H9 (cell line): ENCODE results near the gene SCARF1. TPM values are rescaled to one million over a fixed set of nuclear protein-coding genes. Genes with fewer than 3 reads are reported as not detected.

ENCODE experiments used
- DNase-seq: peaks from one replicate; pipeline ENCODE4 v3.0.0-alpha.2; 2017
- H2AFZ ChIP-seq: one replicate; pipeline ENCODE4 v1.6.1; 2013; ENCODE audit warnings: mild to moderate bottlenecking, low read length, control low read depth, moderate library complexity
- H2AK5ac ChIP-seq: 2 replicates; pipeline ENCODE4 v1.6.1; 2013; ENCODE audit warnings: low read length, control low read depth, mixed read lengths; ENCODE audit not compliant: insufficient read length
- H2BK120ac ChIP-seq: one replicate; pipeline ENCODE4 v1.6.1; 2013; ENCODE audit warnings: low read depth, mild to moderate bottlenecking, low read length, control low read depth, inconsistent platforms; ENCODE audit not compliant: poor library complexity, severe bottlenecking
- H2BK12ac ChIP-seq: 2 replicates; pipeline ENCODE4 v1.6.1; 2013; ENCODE audit warnings: low read length, control low read depth, mixed read lengths, low read depth; ENCODE audit not compliant: insufficient read length
- H2BK15ac ChIP-seq: 2 replicates; pipeline ENCODE4 v1.6.1; 2013; ENCODE audit warnings: low read depth, low read length, control low read depth
- H2BK20ac ChIP-seq: one replicate; pipeline ENCODE4 v1.6.1; 2013; ENCODE audit warnings: low read depth, mild to moderate bottlenecking, low read length, control low read depth, inconsistent platforms; ENCODE audit not compliant: poor library complexity, severe bottlenecking
- H2BK5ac ChIP-seq: 2 replicates; pipeline ENCODE4 v1.6.1; 2013; ENCODE audit warnings: low read length, control low read depth, mixed read lengths; ENCODE audit not compliant: insufficient read length
- H3K14ac ChIP-seq: 2 replicates; pipeline ENCODE4 v1.6.1; 2013; ENCODE audit warnings: low read length, control low read depth; ENCODE audit not compliant: insufficient read depth
- H3K18ac ChIP-seq: 2 replicates; pipeline ENCODE4 v1.6.1; 2013; ENCODE audit warnings: low read depth, mild to moderate bottlenecking, mixed read lengths, low read length, control low read depth; ENCODE audit not compliant: insufficient read length
- H3K23ac ChIP-seq: 2 replicates; pipeline ENCODE4 v1.6.1; 2013; ENCODE audit warnings: low read length, control low read depth, mixed read lengths, low read depth; ENCODE audit not compliant: insufficient read length
- H3K23me2 ChIP-seq: 2 replicates; pipeline ENCODE4 v1.6.1; 2013; ENCODE audit warnings: low read depth, mild to moderate bottlenecking, mixed read lengths, low read length, control low read depth; ENCODE audit not compliant: insufficient read length, poor library complexity, severe bottlenecking
- H3K27ac ChIP-seq: 2 replicates; pipeline ENCODE4 v1.5.1; 2013; ENCODE audit warnings: low read length, control low read depth, mixed read lengths, low read depth; ENCODE audit not compliant: insufficient read length
- H3K27me3 ChIP-seq: 2 replicates; pipeline ENCODE4 v1.6.1; 2013; ENCODE audit warnings: low read length, control low read depth, inconsistent platforms; ENCODE audit not compliant: insufficient read depth
- H3K4ac ChIP-seq: 2 replicates; pipeline ENCODE4 v1.6.1; 2013; ENCODE audit warnings: low read depth, mild to moderate bottlenecking, control low read depth, inconsistent platforms, low read length, moderate library complexity
- H3K4me1 ChIP-seq: 2 replicates; pipeline ENCODE4 v1.6.1; 2013; ENCODE audit warnings: low read length, control low read depth, inconsistent platforms; ENCODE audit not compliant: insufficient read depth
- H3K4me2 ChIP-seq: 2 replicates; pipeline ENCODE4 v1.6.1; 2013; ENCODE audit warnings: low read length, control low read depth, mixed read lengths; ENCODE audit not compliant: insufficient read length, insufficient read depth
- H3K56ac ChIP-seq: 2 replicates; pipeline ENCODE4 v1.6.1; 2013; ENCODE audit warnings: low read depth, mild to moderate bottlenecking, mixed read lengths, low read length, control low read depth; ENCODE audit not compliant: insufficient read length
- H3K79me1 ChIP-seq: 2 replicates; pipeline ENCODE4 v1.6.1; 2013; ENCODE audit warnings: low read depth, mild to moderate bottlenecking, moderate library complexity, low read length, control low read depth, inconsistent platforms; ENCODE audit not compliant: insufficient read depth, poor library complexity, severe bottlenecking
- H3K79me2 ChIP-seq: 2 replicates; pipeline ENCODE4 v1.6.1; 2013; ENCODE audit warnings: low read length, control low read depth, inconsistent platforms; ENCODE audit not compliant: insufficient read depth
- H3K9ac ChIP-seq: 2 replicates; pipeline ENCODE4 v1.6.1; 2013; ENCODE audit warnings: low read length, control low read depth, mixed read lengths; ENCODE audit not compliant: insufficient read length; ENCODE audit errors: extremely low read depth
- H3K9me3 ChIP-seq: one replicate; pipeline ENCODE4 v1.6.1; 2013; ENCODE audit warnings: low read depth, low read length, inconsistent platforms; ENCODE audit not compliant: control insufficient read depth
- H3T11ph ChIP-seq: one replicate; pipeline ENCODE4 v1.6.1; 2013; ENCODE audit warnings: mild to moderate bottlenecking, low read length, control low read depth, inconsistent platforms
- H4K20me1 ChIP-seq: one replicate; pipeline ENCODE4 v1.6.1; 2013; ENCODE audit not compliant: control insufficient read depth, insufficient read length, insufficient read depth
- H4K5ac ChIP-seq: 2 replicates; pipeline ENCODE4 v1.6.1; 2013; ENCODE audit warnings: low read depth, mild to moderate bottlenecking, mixed read lengths, low read length, control low read depth; ENCODE audit not compliant: insufficient read length
- H4K8ac ChIP-seq: replicated peaks from 2 replicates; pipeline ENCODE4 v1.6.1; 2013; ENCODE audit warnings: low read length, control low read depth, mixed read lengths, low read depth; ENCODE audit not compliant: insufficient read length
- H4K91ac ChIP-seq: 2 replicates; pipeline ENCODE4 v1.6.1; 2013; ENCODE audit warnings: low read depth, mild to moderate bottlenecking, moderate library complexity, mixed read lengths, low read length, control low read depth; ENCODE audit not compliant: insufficient read length
- H3K27ac Mint-ChIP-seq, 3 experiments: 2 replicates in 2 of 3; 3 replicates in 1 of 3; pipeline ENCODE4 v1.8.0; 2020 to 2021; ENCODE audit warnings: mixed read lengths in 3 of 3, mild to moderate bottlenecking in 1 of 3, moderate library complexity in 1 of 3
- H3K27me3 Mint-ChIP-seq: 2 replicates; pipeline ENCODE4 v1.8.0; 2021; ENCODE audit warnings: low read depth, mild to moderate bottlenecking, moderate library complexity, mixed read lengths
- H3K36me3 Mint-ChIP-seq, 3 experiments: 2 replicates in 2 of 3; 3 replicates in 1 of 3; pipeline ENCODE4 v1.8.0; 2020 to 2021; ENCODE audit warnings: low read depth in 3 of 3, mixed read lengths in 3 of 3; ENCODE audit not compliant: insufficient read depth in 1 of 3
- H3K4me1 Mint-ChIP-seq, 2 experiments: 2 replicates each; pipeline ENCODE4 v1.8.0; 2020; ENCODE audit warnings: mixed read lengths in 2 of 2
- H3K4me3 Mint-ChIP-seq, 2 experiments: 2 replicates in 1 of 2; 3 replicates in 1 of 2; pipeline ENCODE4 v1.8.0; 2020 to 2021; ENCODE audit warnings: mild to moderate bottlenecking in 2 of 2, mixed read lengths in 2 of 2, moderate library complexity in 1 of 2
- H3K9me3 Mint-ChIP-seq, 2 experiments: 2 replicates in 1 of 2; 3 replicates in 1 of 2; pipeline ENCODE4 v1.8.0; 2020; ENCODE audit warnings: mild to moderate bottlenecking in 2 of 2, mixed read lengths in 2 of 2, moderate library complexity in 1 of 2
- WGBS: extraction: QIAGEN DNeasy Blood & Tissue Kit; methylation state at CpG from one replicate; pipeline ENCODE4 v1.1.7; 2013; ENCODE audit warnings: missing lambda C conversion rate, low lambda C conversion rate, mixed read lengths; ENCODE audit not compliant: insufficient read length; ENCODE audit errors: extremely low coverage; 5-methylcytosine and 5-hydroxymethylcytosine counted together
- total RNA-seq: library from RNA; stranded (reverse); gene quantifications from 2 replicates; pipeline ENCODE4 v1.2.1, GENCODE V29; 2021
- TF ChIP-seq, protein P1 (sequence below): fragments of 200-600 bp; sonication (generic); conservative IDR thresholded peaks from 3 replicates; pipeline ENCODE4 v1.8.0; 2021; ENCODE audit warnings: antibody characterized with exemption, mild to moderate bottlenecking

SCARF1 gene
- total RNA-seq, 1 experiment from 2014 or later, result 2.4 TPM

DNA sequence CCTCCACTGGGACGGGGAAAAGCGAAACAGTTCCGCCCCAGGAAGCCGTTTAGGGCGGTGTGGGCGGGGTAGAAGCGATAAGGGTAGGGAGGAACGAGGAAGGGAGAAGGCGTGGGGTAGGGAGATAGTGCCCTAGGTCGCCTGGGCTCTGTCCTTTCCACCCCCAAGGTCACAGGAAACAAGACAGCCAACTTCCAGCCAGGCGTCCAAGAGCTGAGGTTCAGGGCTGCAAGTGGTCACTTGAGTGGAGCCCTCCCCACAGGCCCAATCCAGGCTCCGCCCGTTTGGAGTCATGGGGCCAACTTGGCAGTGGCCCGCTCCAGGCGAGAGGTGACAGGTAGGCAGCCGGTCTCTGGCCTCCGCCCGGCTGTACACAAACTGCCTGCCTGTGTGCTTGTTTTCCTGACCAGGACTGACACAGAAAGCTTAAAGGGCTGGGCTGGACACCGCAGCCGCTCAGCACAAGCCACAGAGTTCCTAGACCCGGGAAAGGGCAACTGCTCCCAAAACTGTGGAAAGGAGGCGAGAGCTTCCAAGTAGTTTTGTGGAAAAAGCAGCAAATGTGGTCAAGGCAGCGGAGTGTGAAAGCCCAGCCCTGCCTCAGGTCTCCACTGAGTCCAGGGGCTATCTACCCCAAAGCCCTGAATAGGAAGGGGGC lies 4.4 kb upstream of the SCARF1 start, which contains the start of gene RILP:
RILP (minus strand) TSS at position 23 of the 658 bp plus-strand sequence. CDS start 62 bp downstream, outside the sequence.
- TF ChIP-seq, protein P1, sequence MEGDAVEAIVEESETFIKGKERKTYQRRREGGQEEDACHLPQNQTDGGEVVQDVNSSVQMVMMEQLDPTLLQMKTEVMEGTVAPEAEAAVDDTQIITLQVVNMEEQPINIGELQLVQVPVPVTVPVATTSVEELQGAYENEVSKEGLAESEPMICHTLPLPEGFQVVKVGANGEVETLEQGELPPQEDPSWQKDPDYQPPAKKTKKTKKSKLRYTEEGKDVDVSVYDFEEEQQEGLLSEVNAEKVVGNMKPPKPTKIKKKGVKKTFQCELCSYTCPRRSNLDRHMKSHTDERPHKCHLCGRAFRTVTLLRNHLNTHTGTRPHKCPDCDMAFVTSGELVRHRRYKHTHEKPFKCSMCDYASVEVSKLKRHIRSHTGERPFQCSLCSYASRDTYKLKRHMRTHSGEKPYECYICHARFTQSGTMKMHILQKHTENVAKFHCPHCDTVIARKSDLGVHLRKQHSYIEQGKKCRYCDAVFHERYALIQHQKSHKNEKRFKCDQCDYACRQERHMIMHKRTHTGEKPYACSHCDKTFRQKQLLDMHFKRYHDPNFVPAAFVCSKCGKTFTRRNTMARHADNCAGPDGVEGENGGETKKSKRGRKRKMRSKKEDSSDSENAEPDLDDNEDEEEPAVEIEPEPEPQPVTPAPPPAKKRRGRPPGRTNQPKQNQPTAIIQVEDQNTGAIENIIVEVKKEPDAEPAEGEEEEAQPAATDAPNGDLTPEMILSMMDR, result no peak
- no peak within 1 kb of the TSS for H2AFZ ChIP-seq
- no peaks in the 10 kb centered on the region for H3K27me3 ChIP-seq
- H3K18ac ChIP-seq, result no peak within 1 kb of the TSS
- peak within 1 kb of the TSS; percentile 62 to 80 for H3K4me3 Mint-ChIP-seq
- H3K4me1 Mint-ChIP-seq, result peaks cover 22 to 26% of the 10 kb centered on the region in 2 experiments
- H3K9me3 ChIP-seq, result no peaks in the 10 kb centered on the region
- H3K14ac ChIP-seq, result no peak within 1 kb of the TSS; the same call in 1 of the 2 replicates
- H2BK20ac ChIP-seq, result no peak within 1 kb of the TSS
- H3K56ac ChIP-seq, result no peak within 1 kb of the TSS
- no peak within 1 kb of the TSS for H4K5ac ChIP-seq
- H3K79me1 ChIP-seq, result no peaks in the 10 kb centered on the region
- H3K9me3 Mint-ChIP-seq, result no peaks in the 10 kb centered on the region
- H3K9ac ChIP-seq, result peak within 1 kb of the TSS; percentile 2
- peak within 1 kb of the TSS; percentile 59 for H3K4me2 ChIP-seq
- no peak within 1 kb of the TSS for H2AK5ac ChIP-seq
- no peak within 1 kb of the TSS for H4K91ac ChIP-seq
- no peak within 1 kb of the TSS for H3K23ac ChIP-seq
- WGBS, result no CpG with 5 or more reads among the region's 23 CpGs
- no peak within 1 kb of the TSS for H2BK5ac ChIP-seq
- peaks cover 40 to 45% (median 43%) of the 10 kb centered on the region in 3 experiments; a peak in 6 of 7 replicates for H3K36me3 Mint-ChIP-seq
- peaks cover 3% of the 10 kb centered on the region; the same call in 1 of the 2 replicates for H3K4me1 ChIP-seq
- no peak within 1 kb of the TSS for H3T11ph ChIP-seq
- no peak within 1 kb of the TSS for H3K27ac ChIP-seq
- H3K4ac ChIP-seq, result no peak within 1 kb of the TSS
- H4K8ac ChIP-seq, result no peak within 1 kb of the TSS
- no peaks in the 10 kb centered on the region for H3K79me2 ChIP-seq
- H2BK15ac ChIP-seq, result no peak within 1 kb of the TSS
- peak within 1 kb of the TSS in 1 of 3 experiments; percentile 28; a peak in 1 of 7 replicates for H3K27ac Mint-ChIP-seq
- H4K20me1 ChIP-seq, result no peaks in the 10 kb centered on the region
- H2BK12ac ChIP-seq, result no peak within 1 kb of the TSS
- peaks cover 8% of the 10 kb centered on the region for H3K23me2 ChIP-seq
- peak; percentile 85 for DNase-seq
- no peak within 1 kb of the TSS for H2BK120ac ChIP-seq
- no peaks in the 10 kb centered on the region; the same call in 1 of the 2 replicates for H3K27me3 Mint-ChIP-seq
